GM12878 (cell line): ENCODE measurements around the gene EDN2. TPM values are rescaled to one million over a fixed set of nuclear protein-coding genes. Genes with fewer than 3 reads are reported as not detected.

Experiments used
- ATAC-seq: fragments of 200-7000 bp; cut with Tn5 transposase; 3 replicates; pipeline ENCODE4 v1.9.1; 2020; ENCODE audit warnings: mild to moderate bottlenecking, moderate library complexity
- BruUV-seq: library from RNA; stranded (reverse); fragments of 400-500 nt; replicated peaks from 2 replicates; lab custom pipeline; 2021; lab: Mats Ljungman, UMichigan
- CTCF ChIA-PET: fragments of 300-600 bp; sonication (Branson Sonifier 250); formaldehyde crosslinking; extraction: SDS; loops from one replicate; lab custom pipeline; 2021; ENCODE audit warnings: inconsistent platforms; lab: Yijun Ruan, JAX
- POLR2A ChIA-PET: fragments of 350-600 bp; formaldehyde crosslinking; extraction: SDS; loops from one replicate; lab custom pipeline; 2021; ENCODE audit warnings: inconsistent platforms; lab: Charles Lee
- RAD21 ChIA-PET: fragments of 300-600 bp; sonication (Branson Sonifier 250); formaldehyde crosslinking; loops from one replicate; lab custom pipeline; 2023; ENCODE audit warnings: antibody characterized with exemption; ENCODE audit not compliant: unreplicated experiment; lab: Charles Lee
- SMC1A ChIA-PET: fragments of 300-600 bp; sonication (Branson Sonifier 250); formaldehyde crosslinking; loops from one replicate; lab custom pipeline; 2023; ENCODE audit not compliant: unreplicated experiment, uncharacterized antibody; lab: Charles Lee
- DNase-seq: peaks from one replicate; pipeline ENCODE4 v3.0.0-alpha.2; 2011; ENCODE audit warnings: low read depth, low spot score
- FAIRE-seq: peaks from 3 replicates; lab custom pipeline; 2011; peaks lifted over from hg19 to GRCh38; lab: Jason Lieb, UNC
- H2AFZ ChIP-seq: 2 replicates; pipeline ENCODE4 v1.6.0; 2011; ENCODE audit warnings: low read depth, low read length, control low read depth; ENCODE audit not compliant: control insufficient read depth
- H3K27ac ChIP-seq: 2 replicates; pipeline ENCODE4 v1.5.1; 2011; ENCODE audit warnings: control low read depth; ENCODE audit not compliant: control insufficient read depth, insufficient read depth
- H3K27me3 ChIP-seq, 2 experiments: replicated peaks in 1 of 2; 2 replicates each; pipeline versions ENCODE4 v1.6.0 to v1.6.1; 2011; ENCODE audit warnings: low read length in 1 of 2; ENCODE audit not compliant: control insufficient read depth in 2 of 2, insufficient read depth in 2 of 2
- H3K36me3 ChIP-seq, 2 experiments: 2 replicates each; pipeline ENCODE4 v1.5.1; 2011; ENCODE audit warnings: low read length in 1 of 2; ENCODE audit not compliant: control insufficient read depth in 2 of 2, insufficient read depth in 2 of 2
- H3K4me1 ChIP-seq: 2 replicates; pipeline ENCODE4 v1.6.1; 2011; ENCODE audit warnings: mild to moderate bottlenecking, low read length, moderate library complexity, mixed read lengths; ENCODE audit not compliant: control insufficient read depth, insufficient read depth
- H3K4me2 ChIP-seq: 2 replicates; pipeline ENCODE4 v1.6.0; 2011; ENCODE audit warnings: control low read depth; ENCODE audit not compliant: control insufficient read depth, insufficient read depth
- H3K4me3 ChIP-seq: fragments of 200-600 bp; sonication (generic); 2 replicates; pipeline ENCODE4 v1.5.1; 2016
- H3K79me2 ChIP-seq: 2 replicates; pipeline ENCODE4 v1.6.0; 2011; ENCODE audit warnings: low read length; ENCODE audit not compliant: control insufficient read depth, insufficient read depth
- H3K9ac ChIP-seq: 2 replicates; pipeline ENCODE4 v1.8.0; 2011; ENCODE audit warnings: low read length, control low read depth, mixed read lengths; ENCODE audit not compliant: control insufficient read depth, insufficient read depth
- H3K9me3 ChIP-seq: replicated peaks from 3 replicates; pipeline ENCODE4 v1.5.1; 2011; ENCODE audit warnings: mild to moderate bottlenecking, low read length; ENCODE audit not compliant: control insufficient read depth, insufficient read depth
- H4K20me1 ChIP-seq: 2 replicates; pipeline ENCODE4 v1.6.0; 2011; ENCODE audit not compliant: control insufficient read depth, insufficient read depth
- CHD1 ChIP-seq: IDR thresholded peaks from 2 replicates; pipeline ENCODE4 v1.6.1; 2012; ENCODE audit warnings: low read depth, low read length, improper control_type of control experiment
- E2F8 ChIP-seq: fragments of 450-650 bp; IDR thresholded peaks from 2 replicates; pipeline ENCODE4 v1.6.1; 2018; ENCODE audit warnings: mild to moderate bottlenecking, low read depth, moderate library complexity; ENCODE audit not compliant: partially characterized antibody
- FOXK2 ChIP-seq: fragments of 450-650 bp; IDR thresholded peaks from 2 replicates; pipeline ENCODE4 v1.6.1; 2017; ENCODE audit warnings: mild to moderate bottlenecking, moderate library complexity
- GATAD2B ChIP-seq: fragments of 450-650 bp; conservative IDR thresholded peaks from 2 replicates; pipeline ENCODE4 v1.6.1; 2017; ENCODE audit warnings: low read depth, mild to moderate bottlenecking, moderate library complexity
- HDAC6 ChIP-seq: fragments of 200-600 bp; sonication (generic); IDR thresholded peaks from one replicate; pipeline ENCODE4 v1.8.0; 2017; ENCODE audit warnings: antibody characterized with exemption; ENCODE audit not compliant: unreplicated experiment
- HDGF ChIP-seq: fragments of 450-650 bp; IDR thresholded peaks from 2 replicates; pipeline ENCODE4 v1.6.1; 2016; ENCODE audit warnings: antibody characterized with exemption
- HSF1 ChIP-seq: fragments of 150-350 bp; IDR thresholded peaks from 2 replicates; pipeline ENCODE4 v1.6.1; 2014; ENCODE audit warnings: mild to moderate bottlenecking, low read depth, low read length
- JUND ChIP-seq: IDR thresholded peaks from 2 replicates; pipeline ENCODE4 v1.6.1; 2012; ENCODE audit warnings: low read depth, mild to moderate bottlenecking, low read length, improper control_type of control experiment, moderate library complexity
- KAT2A ChIP-seq: conservative IDR thresholded peaks from 2 replicates; pipeline ENCODE4 v1.6.1; 2011; ENCODE audit warnings: low read depth, low read length; ENCODE audit not compliant: control insufficient read depth
- NFIC ChIP-seq: IDR thresholded peaks from 2 replicates; pipeline ENCODE4 v1.6.1; 2012; ENCODE audit warnings: low read depth, mild to moderate bottlenecking, inconsistent platforms, low read length, moderate library complexity
- NFXL1 ChIP-seq: fragments of 450-650 bp; IDR thresholded peaks from 2 replicates; pipeline ENCODE4 v1.6.1; 2017; ENCODE audit warnings: antibody characterized with exemption, mild to moderate bottlenecking, borderline replicate concordance
- POLR2AphosphoS5 ChIP-seq: IDR thresholded peaks from 2 replicates; pipeline ENCODE4 v1.6.1; 2011; ENCODE audit warnings: mild to moderate bottlenecking, low read length, inconsistent platforms
- RBBP5 ChIP-seq: fragments of 200-600 bp; sonication (generic); conservative IDR thresholded peaks from 2 replicates; pipeline ENCODE4 v1.6.1; 2016
- TAF1 ChIP-seq: IDR thresholded peaks from 2 replicates; pipeline ENCODE4 v1.6.1; 2011; ENCODE audit warnings: mild to moderate bottlenecking, low read depth, low read length, borderline replicate concordance
- ZNF24 ChIP-seq: fragments of 450-650 bp; IDR thresholded peaks from 2 replicates; pipeline ENCODE4 v1.6.1; 2017; ENCODE audit warnings: antibody characterized with exemption, mild to moderate bottlenecking
- ZSCAN29 ChIP-seq: fragments of 450-650 bp; IDR thresholded peaks from 2 replicates; pipeline ENCODE4 v1.6.1; 2017; ENCODE audit warnings: mild to moderate bottlenecking, moderate library complexity
- ZZZ3 ChIP-seq: IDR thresholded peaks from 2 replicates; pipeline ENCODE4 v1.6.1; 2011; ENCODE audit warnings: low read depth; ENCODE audit not compliant: control insufficient read depth, insufficient read length
- WGBS: methylation state at CpG from one replicate; pipeline ENCODE4 v1.1.6; 2016; ENCODE audit warnings: low lambda C conversion rate; ENCODE audit not compliant: insufficient replicate concordance, insufficient coverage; ENCODE audit errors: missing lambda C conversion rate; 5-methylcytosine and 5-hydroxymethylcytosine counted together
- in situ Hi-C: fragments of 300-500 bp; cut with MboI; formaldehyde crosslinking; loops from 9 replicates; pipeline ENCODE4 v1.14.3; 2018; ENCODE audit warnings: mixed read lengths
- intact Hi-C: fragments of 100-400 bp; cut with micrococcal nuclease; formaldehyde crosslinking; loops from one replicate; pipeline ENCODE4 v1.14.2; 2022; ENCODE audit not compliant: unreplicated experiment
- polyA plus RNA-seq, 11 experiments: library from polyadenylated mRNA; depleted of rRNA in 4 of 11; unstranded in 6 of 11; stranded (reverse) in 5 of 11; fragments of >200 nt; fragmentation: Nextera tagmentation in 4 of 11; fragmentation: Illumina TruSeq in 1 of 11; extraction: Ambion mirVana in 4 of 11; extraction: Trizol in 1 of 11; gene quantifications; 1 replicate in 1 of 11; 2 replicates in 10 of 11; pipeline versions ENCODE4 v1.2.1 to v1.2.3, GENCODE V29; 2011 to 2016; ENCODE audit warnings: inconsistent platforms in 2 of 11, missing spikeins in 2 of 11, low read depth in 1 of 11
- total RNA-seq, 4 experiments: library from RNA; depleted of rRNA in 3 of 4; stranded (reverse); fragments of >200 nt in 3 of 4; fragmentation: Illumina TruSeq in 1 of 4; extraction: Trizol in 1 of 4; gene quantifications; 2 replicates each; pipeline versions ENCODE4 v1.2.1 to v1.2.3, GENCODE V29; 2013 to 2021
- TF ChIP-seq, protein P1 (sequence below): fragments of 450-650 bp; IDR thresholded peaks from 2 replicates; pipeline ENCODE4 v1.6.1; 2017; ENCODE audit warnings: antibody characterized with exemption, mild to moderate bottlenecking, moderate library complexity

Gene EDN2
- total and polyA plus RNA-seq, 10 of the 15 experiments (the other 5 are each of a cell fraction or from before 2014, with no cell fraction given): 0.11 to 1.5 (median 0.43) TPM; not detected in 1

DNA sequence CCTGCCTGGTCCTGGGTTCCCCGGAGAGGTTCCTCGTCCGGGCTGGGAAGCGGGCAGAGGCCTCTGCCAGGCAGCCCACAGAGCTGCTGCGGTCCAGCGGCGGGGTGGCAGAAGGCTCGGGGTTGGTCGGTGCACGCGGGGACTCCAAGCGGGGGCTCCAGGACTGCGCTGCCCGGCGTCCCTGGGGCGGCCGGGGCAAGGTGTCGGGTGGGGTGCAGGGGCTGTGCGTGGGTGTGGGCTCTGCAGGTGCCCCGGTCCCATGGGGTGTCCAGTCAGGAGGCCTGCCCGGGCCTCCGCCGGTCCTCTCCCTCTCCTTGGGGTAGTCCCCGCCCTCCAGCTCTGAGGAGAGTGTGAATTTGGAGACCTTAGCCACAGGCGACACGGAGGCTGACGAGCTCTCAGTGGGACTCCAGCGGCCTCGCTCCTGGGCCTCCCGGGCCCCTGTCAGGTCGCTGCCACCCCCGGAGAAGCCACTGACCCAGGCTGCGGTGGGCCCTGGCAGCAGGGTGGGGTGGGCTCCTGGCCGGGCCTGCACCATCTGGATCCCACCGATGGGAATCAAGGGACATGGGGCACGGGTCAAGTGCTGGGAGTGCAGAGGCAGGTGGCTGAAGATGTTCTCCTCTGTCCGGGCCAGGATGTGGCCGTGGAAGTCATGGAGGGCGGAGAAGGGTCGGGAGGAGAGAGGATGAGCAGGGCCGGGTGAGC lies 26.2 kb upstream of the EDN2 start:
- no peak overlapping the region for H3K27ac ChIP-seq
- no peaks in the 10 kb centered on the region for H3K27me3 ChIP-seq
- no peaks in the 10 kb centered on the region for H4K20me1 ChIP-seq
- intact Hi-C loops: no loop called here
- RAD21 ChIA-PET: no interaction called here
- H2AFZ ChIP-seq: no peak overlapping the region
- WGBS: 90% methylated on average over 36 of the region's 41 CpGs
- CTCF ChIA-PET: no interaction called here
- in situ Hi-C loops: no loop called here
- POLR2A ChIA-PET: no interaction called here
- no peak for FAIRE-seq
- ATAC-seq: no peak
- no peak overlapping the region for H3K4me2 ChIP-seq
- H3K9ac ChIP-seq: no peak overlapping the region
- H3K4me1 ChIP-seq: no peaks in the 10 kb centered on the region
- no peak overlapping the region for H3K4me3 ChIP-seq
- H3K9me3 ChIP-seq: no peaks in the 10 kb centered on the region
- no TSS peak for BruUV-seq
- no peaks in the 10 kb centered on the region; a peak in 2 of 4 replicates for H3K36me3 ChIP-seq
- H3K79me2 ChIP-seq: no peaks in the 10 kb centered on the region
- no peak for DNase-seq
- SMC1A ChIA-PET: no interaction called here
- TF ChIP-seq HDGF (no peak), HDAC6 (no peak), NFXL1 (no peak), E2F8 (no peak), RBBP5 (no peak), KAT2A (no peak), HSF1 (no peak), GATAD2B (no peak), CHD1 (no peak), ZSCAN29 (no peak), NFIC (no peak), TAF1 (no peak), FOXK2 (no peak), ZZZ3 (no peak), ZNF24 (no peak), JUND (no peak), POLR2AphosphoS5 (no peak)
- TF ChIP-seq, protein P1, sequence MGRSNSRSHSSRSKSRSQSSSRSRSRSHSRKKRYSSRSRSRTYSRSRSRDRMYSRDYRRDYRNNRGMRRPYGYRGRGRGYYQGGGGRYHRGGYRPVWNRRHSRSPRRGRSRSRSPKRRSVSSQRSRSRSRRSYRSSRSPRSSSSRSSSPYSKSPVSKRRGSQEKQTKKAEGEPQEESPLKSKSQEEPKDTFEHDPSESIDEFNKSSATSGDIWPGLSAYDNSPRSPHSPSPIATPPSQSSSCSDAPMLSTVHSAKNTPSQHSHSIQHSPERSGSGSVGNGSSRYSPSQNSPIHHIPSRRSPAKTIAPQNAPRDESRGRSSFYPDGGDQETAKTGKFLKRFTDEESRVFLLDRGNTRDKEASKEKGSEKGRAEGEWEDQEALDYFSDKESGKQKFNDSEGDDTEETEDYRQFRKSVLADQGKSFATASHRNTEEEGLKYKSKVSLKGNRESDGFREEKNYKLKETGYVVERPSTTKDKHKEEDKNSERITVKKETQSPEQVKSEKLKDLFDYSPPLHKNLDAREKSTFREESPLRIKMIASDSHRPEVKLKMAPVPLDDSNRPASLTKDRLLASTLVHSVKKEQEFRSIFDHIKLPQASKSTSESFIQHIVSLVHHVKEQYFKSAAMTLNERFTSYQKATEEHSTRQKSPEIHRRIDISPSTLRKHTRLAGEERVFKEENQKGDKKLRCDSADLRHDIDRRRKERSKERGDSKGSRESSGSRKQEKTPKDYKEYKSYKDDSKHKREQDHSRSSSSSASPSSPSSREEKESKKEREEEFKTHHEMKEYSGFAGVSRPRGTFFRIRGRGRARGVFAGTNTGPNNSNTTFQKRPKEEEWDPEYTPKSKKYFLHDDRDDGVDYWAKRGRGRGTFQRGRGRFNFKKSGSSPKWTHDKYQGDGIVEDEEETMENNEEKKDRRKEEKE: no peak
